Vagina (tissue), 2 donors: ENCODE data around the gene AFF3. TPM values are rescaled to one million over a fixed set of nuclear protein-coding genes. Genes with fewer than 3 reads are reported as not detected.

ENCODE experiments used
- DNase-seq, 2 donors: peaks; one replicate each; pipeline ENCODE4 v3.0.0-alpha.2; 2017; ENCODE audit errors: extremely low spot score in 2 of 2
- H3K27ac ChIP-seq: fragments of 200-600 bp; sonication (generic); one replicate; pipeline ENCODE4 v1.5.1; 2019
- H3K27me3 ChIP-seq: fragments of 200-600 bp; sonication (generic); one replicate; pipeline ENCODE4 v1.5.1; 2019
- H3K36me3 ChIP-seq, 2 donors: fragments of 200-600 bp; sonication (generic); one replicate each; pipeline ENCODE4 v1.5.1; 2017 to 2019
- H3K4me1 ChIP-seq: fragments of 200-600 bp; sonication (generic); one replicate; pipeline ENCODE4 v1.5.1; 2019
- H3K4me3 ChIP-seq, 2 donors: fragments of 200-600 bp; sonication (generic); 1 replicate in 1 of 2; 2 replicates in 1 of 2; pipeline ENCODE4 v1.5.1; 2016 to 2019
- H3K9me3 ChIP-seq: fragments of 200-600 bp; sonication (generic); one replicate; pipeline ENCODE4 v1.5.1; 2019
- POLR2A ChIP-seq, 2 donors: fragments of 450-650 bp; IDR thresholded peaks; one replicate each; pipeline ENCODE4 v1.6.1; 2017; ENCODE audit warnings: antibody characterized with exemption in 2 of 2, mild to moderate bottlenecking in 2 of 2, moderate library complexity in 2 of 2
- POLR2AphosphoS5 ChIP-seq, 2 donors: sonication (generic); formaldehyde crosslinking; IDR thresholded peaks; one replicate each; pipeline ENCODE4 v1.9.0; 2017; ENCODE audit warnings: antibody characterized with exemption in 2 of 2, mild to moderate bottlenecking in 2 of 2, low read depth in 1 of 2; ENCODE audit not compliant: insufficient read depth in 1 of 2
- intact Hi-C: fragments of 100-400 bp; cut with DNase I; formaldehyde crosslinking; loops from one replicate; pipeline ENCODE4 v1.15.1; 2023
- total RNA-seq: library from RNA; depleted of rRNA; stranded (reverse); fragments of >200 nt; gene quantifications from one replicate; pipeline ENCODE4 v1.2.3, GENCODE V29; 2016
- TF ChIP-seq, protein P1 (sequence below), 3 experiments: fragments of 450-650 bp in 2 of 3; fragments of 200-600 bp in 1 of 3; sonication (generic) in 1 of 3; IDR thresholded peaks; one replicate each; pipeline ENCODE4 v1.5.1; 2017 to 2019; ENCODE audit warnings: antibody characterized with exemption in 3 of 3, mild to moderate bottlenecking in 2 of 3, moderate library complexity in 2 of 3

The AFF3 gene
- total RNA-seq, 1 donor from 2014 or later, result 7.6 TPM

DNA sequence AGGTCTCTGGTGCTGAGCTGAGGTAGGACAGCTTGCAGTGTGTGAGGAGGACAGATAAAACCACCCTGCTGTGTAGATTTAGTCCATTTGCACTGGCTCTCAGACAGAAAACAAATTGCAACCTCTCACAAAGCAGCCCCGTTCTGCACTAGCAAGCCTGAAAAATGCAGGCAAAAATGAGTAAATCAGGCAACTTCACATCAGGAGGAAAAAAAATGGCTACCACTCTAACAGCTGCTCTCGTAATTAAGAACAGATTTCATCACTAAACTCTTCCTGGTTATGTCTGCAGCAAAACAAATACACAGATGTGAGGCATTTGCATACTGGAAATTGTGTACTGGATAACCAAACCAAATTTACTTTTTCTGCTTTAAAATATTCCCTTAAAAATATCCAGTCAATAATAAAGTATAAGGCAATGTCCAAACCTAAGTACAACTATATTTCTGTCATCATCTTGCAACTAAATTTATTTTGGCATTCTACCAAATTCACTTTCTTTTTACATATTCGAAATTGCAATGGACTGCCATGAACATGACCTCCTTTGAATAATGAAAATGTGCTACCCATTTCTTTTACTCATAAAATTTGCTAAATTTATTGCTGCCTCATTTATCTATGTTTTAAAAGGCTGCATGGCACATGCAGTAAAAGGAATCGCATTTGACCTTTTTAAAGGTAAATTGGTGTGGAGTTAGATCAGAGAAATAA, 157.4 kb downstream of the AFF3 start:
- no peak for DNase-seq
- intact Hi-C loops, result no loop called here

DNA sequence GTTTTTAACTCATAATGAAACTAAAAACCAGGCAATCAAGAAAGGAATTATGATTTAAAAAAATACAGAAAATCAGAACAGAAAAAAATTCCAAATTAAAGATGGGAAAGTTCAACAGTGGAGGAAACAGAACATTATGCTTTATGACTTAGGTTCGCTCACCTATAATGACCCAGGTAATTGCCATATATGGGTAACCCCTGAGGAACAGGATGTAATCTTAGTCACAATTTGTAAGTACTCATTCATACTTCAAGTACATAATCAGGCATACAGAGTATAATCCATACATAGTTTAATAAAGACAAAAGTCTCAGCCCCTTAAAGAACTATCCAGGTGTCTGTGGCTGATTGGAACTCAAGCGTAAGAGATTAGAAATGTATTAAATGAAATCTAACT, 159.6 kb downstream of the AFF3 start:
- Histone ChIP-seq H3K27me3 (no peaks in the 10 kb centered on the region), H3K4me1 (no peaks in the 10 kb centered on the region), H3K4me3 (no peak overlapping the region), H3K9me3 (no peaks in the 10 kb centered on the region), H3K36me3 (no peaks in the 10 kb centered on the region), H3K27ac (no peak overlapping the region)
- TF ChIP-seq POLR2A (IDR thresholded peaks at IDR 0.05), result no peak
- no peak for TF ChIP-seq POLR2AphosphoS5 (IDR thresholded peaks at IDR 0.05; ENCODE audit: insufficient read depth in 1 of 2, low read depth in 1 of 2)
- TF ChIP-seq, protein P1, sequence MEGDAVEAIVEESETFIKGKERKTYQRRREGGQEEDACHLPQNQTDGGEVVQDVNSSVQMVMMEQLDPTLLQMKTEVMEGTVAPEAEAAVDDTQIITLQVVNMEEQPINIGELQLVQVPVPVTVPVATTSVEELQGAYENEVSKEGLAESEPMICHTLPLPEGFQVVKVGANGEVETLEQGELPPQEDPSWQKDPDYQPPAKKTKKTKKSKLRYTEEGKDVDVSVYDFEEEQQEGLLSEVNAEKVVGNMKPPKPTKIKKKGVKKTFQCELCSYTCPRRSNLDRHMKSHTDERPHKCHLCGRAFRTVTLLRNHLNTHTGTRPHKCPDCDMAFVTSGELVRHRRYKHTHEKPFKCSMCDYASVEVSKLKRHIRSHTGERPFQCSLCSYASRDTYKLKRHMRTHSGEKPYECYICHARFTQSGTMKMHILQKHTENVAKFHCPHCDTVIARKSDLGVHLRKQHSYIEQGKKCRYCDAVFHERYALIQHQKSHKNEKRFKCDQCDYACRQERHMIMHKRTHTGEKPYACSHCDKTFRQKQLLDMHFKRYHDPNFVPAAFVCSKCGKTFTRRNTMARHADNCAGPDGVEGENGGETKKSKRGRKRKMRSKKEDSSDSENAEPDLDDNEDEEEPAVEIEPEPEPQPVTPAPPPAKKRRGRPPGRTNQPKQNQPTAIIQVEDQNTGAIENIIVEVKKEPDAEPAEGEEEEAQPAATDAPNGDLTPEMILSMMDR (IDR thresholded peaks at IDR 0.05), result no peak
- intact Hi-C loops, result no loop called here
- DNase-seq, result no peak

More for the DNA sequence above, 157.4 kb downstream of the AFF3 start:
- Histone ChIP-seq H3K27me3 (no peaks in the 10 kb centered on the region), H3K27ac (no peak overlapping the region), H3K9me3 (no peaks in the 10 kb centered on the region), H3K36me3 (no peaks in the 10 kb centered on the region), H3K4me1 (no peaks in the 10 kb centered on the region), H3K4me3 (no peak overlapping the region)
- TF ChIP-seq, protein P1 (IDR thresholded peaks at IDR 0.05), result no peak
- TF ChIP-seq POLR2A (IDR thresholded peaks at IDR 0.05) (no peak), POLR2AphosphoS5 (IDR thresholded peaks at IDR 0.05; ENCODE audit: insufficient read depth in 1 of 2, low read depth in 1 of 2) (no peak)

GRCh38 chr2:99981840-99982239, 160.6 kb downstream of the AFF3 start:
- Histone ChIP-seq H3K9me3 (no peaks in the 10 kb centered on the region), H3K4me1 (no peaks in the 10 kb centered on the region), H3K27ac (no peak overlapping the region), H3K27me3 (no peaks in the 10 kb centered on the region), H3K4me3 (no peak overlapping the region), H3K36me3 (no peaks in the 10 kb centered on the region)
- TF ChIP-seq POLR2A (IDR thresholded peaks at IDR 0.05), result no peak
- no peak for TF ChIP-seq POLR2AphosphoS5 (IDR thresholded peaks at IDR 0.05; ENCODE audit: insufficient read depth in 1 of 2, low read depth in 1 of 2)
- TF ChIP-seq, protein P1 (IDR thresholded peaks at IDR 0.05), result no peak
- intact Hi-C loops, result no loop called here
- DNase-seq, result no peak

- Histone ChIP-seq H3K4me3 (no peak overlapping the region), H3K9me3 (no peaks in the 10 kb centered on the region), H3K4me1 (no peaks in the 10 kb centered on the region), H3K36me3 (no peaks in the 10 kb centered on the region), H3K27ac (no peak overlapping the region), H3K27me3 (no peaks in the 10 kb centered on the region)
- TF ChIP-seq, protein P1 (IDR thresholded peaks at IDR 0.05), result no peak
- TF ChIP-seq POLR2AphosphoS5 (IDR thresholded peaks at IDR 0.05; ENCODE audit: insufficient read depth in 1 of 2, low read depth in 1 of 2) (no peak), POLR2A (IDR thresholded peaks at IDR 0.05) (no peak)
- DNase-seq, result no peak
- intact Hi-C loops, result no loop called here
Observed at GRCh38 chr2:99980176-99980575, 162.2 kb downstream of the AFF3 start.

DNA sequence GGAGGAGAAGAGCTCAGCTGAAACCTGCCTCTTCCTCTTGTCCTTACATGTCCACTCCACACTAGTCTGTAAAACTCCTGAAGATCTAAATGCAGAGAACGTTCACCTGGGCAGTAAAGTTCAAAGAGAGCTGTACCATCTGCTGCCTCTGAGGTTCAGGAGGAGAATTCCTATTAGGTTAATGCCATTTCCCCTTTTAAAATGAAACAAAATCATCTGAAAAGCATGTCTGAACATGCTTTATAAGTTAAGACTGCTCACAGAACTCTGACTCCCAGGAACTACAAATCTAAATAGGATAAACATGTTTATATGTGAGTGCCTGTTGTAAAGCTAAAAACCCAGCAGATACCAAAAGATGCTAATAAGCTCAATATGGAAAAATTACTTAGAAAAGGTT, 164.4 kb downstream of the AFF3 start:
- Histone ChIP-seq H3K4me3 (no peak overlapping the region), H3K27me3 (no peaks in the 10 kb centered on the region), H3K36me3 (no peaks in the 10 kb centered on the region), H3K9me3 (no peaks in the 10 kb centered on the region), H3K27ac (no peak overlapping the region), H3K4me1 (no peaks in the 10 kb centered on the region)
- intact Hi-C loops, result no loop called here
- TF ChIP-seq POLR2AphosphoS5 (IDR thresholded peaks at IDR 0.05; ENCODE audit: insufficient read depth in 1 of 2, low read depth in 1 of 2) (no peak), POLR2A (IDR thresholded peaks at IDR 0.05) (no peak)
- TF ChIP-seq, protein P1 (IDR thresholded peaks at IDR 0.05), result no peak
- DNase-seq, result no peak
